ENCODE data around the gene GRIA4.

Gene GRIA4

DNA sequence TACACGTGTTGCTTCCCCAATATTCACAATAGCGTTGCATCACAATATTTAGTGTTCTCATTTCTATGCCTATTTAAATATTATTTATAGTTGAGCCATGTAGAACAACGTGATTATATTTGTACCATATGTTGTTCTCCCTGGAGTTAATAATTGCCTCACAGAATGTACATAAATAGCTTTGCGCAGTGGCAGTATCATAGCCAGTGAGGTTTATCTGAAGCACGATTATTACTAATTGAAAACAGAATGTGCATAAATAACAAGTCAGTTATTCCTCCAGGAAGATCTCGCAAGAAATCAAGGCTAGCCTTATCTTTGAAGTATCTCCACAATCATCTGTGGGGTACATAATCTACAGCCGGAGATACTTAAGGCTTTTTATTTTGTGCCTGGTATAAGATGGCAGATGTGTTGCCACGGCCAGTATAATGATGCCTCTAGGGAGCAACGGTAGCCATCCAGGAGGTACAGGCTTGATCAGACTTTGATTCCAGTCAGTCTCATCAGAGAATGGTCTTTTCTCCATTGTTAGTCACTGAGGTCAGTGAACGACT lies 214.7 kb downstream of the GRIA4 start:
- Histone ChIP-seq H3K4me3 (ENCODE audit: insufficient read depth in 1 of 2, low read depth in 1 of 2, low read length in 2 of 2) (no peak overlapping the region), H3K18ac (ENCODE audit: low read depth in 1 of 2, low read length in 2 of 2) (no peak overlapping the region), H3K23ac (ENCODE audit: low read length in 2 of 2) (no peak overlapping the region), H2AFZ (ENCODE audit: low read depth, low read length) (no peak overlapping the region), H4K91ac (ENCODE audit: low read length) (no peak overlapping the region), H3K4me2 (ENCODE audit: low read length, poor library complexity, severe bottlenecking) (no peak overlapping the region), H3K9me3 (ENCODE audit: control insufficient read depth, low read length) (no peaks in the 10 kb centered on the region), H3K36me3 (ENCODE audit: control insufficient read depth in 1 of 2, insufficient read depth in 2 of 2, low read depth in 1 of 2, low read length in 2 of 2) (no peaks in the 10 kb centered on the region), H3K9ac (ENCODE audit: low read length) (no peak overlapping the region), H3K27me3 (ENCODE audit: control insufficient read depth in 1 of 2, insufficient read depth in 1 of 2, low read length in 2 of 2) (no peaks in the 10 kb centered on the region), H3K27ac (ENCODE audit: low read length, poor library complexity, severe bottlenecking) (no peak overlapping the region), H2BK5ac (ENCODE audit: low read depth, low read length, poor library complexity, severe bottlenecking) (no peak overlapping the region), H2BK15ac (ENCODE audit: low read depth, poor library complexity, severe bottlenecking) (no peak overlapping the region), H2BK120ac (ENCODE audit: low read depth, low read length) (no peak overlapping the region), H3K4ac (ENCODE audit: low read depth in 1 of 2, low read length in 2 of 2) (no peak overlapping the region), H3K14ac (ENCODE audit: low read length in 2 of 2) (no peak overlapping the region), H3K4me1 (ENCODE audit: control insufficient read depth, insufficient read depth, low read depth, low read length) (no peaks in the 10 kb centered on the region), H2BK12ac (ENCODE audit: low read length in 2 of 2) (no peak overlapping the region), H3K79me1 (replicated peaks; ENCODE audit: low read length, poor library complexity, severe bottlenecking) (no peaks in the 10 kb centered on the region), H4K8ac (ENCODE audit: low read length) (no peak overlapping the region), H2AK5ac (ENCODE audit: low read length, severe bottlenecking) (no peak overlapping the region)
- 94% methylated on average over 8 of the region's 10 CpGs for WGBS
- DNase-seq, result no peak

DNA sequence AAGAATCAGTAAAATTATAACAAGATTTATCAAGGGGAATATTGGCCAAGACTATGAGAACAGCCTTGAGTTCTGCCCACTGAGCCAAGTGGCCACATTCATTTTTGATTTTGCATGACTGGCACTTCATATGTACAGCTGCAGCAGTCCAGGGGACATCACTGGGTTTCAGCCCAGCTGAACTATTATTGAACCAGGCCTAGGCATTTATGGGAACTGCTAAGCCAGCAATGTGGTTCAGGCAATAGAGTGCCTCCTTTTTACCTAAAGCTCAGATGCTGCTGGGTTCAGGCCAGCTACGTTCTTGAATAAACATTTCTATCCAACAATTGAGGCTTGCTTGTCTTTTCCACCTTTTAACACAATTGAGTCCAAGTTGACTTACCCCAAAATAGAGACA lies 215.3 kb downstream of the GRIA4 start:
- H2BK5ac ChIP-seq (ENCODE audit: low read depth, low read length, poor library complexity, severe bottlenecking), result no peak overlapping the region
- H3K36me3 ChIP-seq (ENCODE audit: control insufficient read depth in 1 of 2, insufficient read depth in 2 of 2, low read depth in 1 of 2, low read length in 2 of 2), result no peaks in the 10 kb centered on the region
- H2AFZ ChIP-seq (ENCODE audit: low read depth, low read length), result no peak overlapping the region
- no peak overlapping the region for H3K4me2 ChIP-seq (ENCODE audit: low read length, poor library complexity, severe bottlenecking)
- DNase-seq, result no peak
- H2AK5ac ChIP-seq (ENCODE audit: low read length, severe bottlenecking), result no peak overlapping the region
- H3K18ac ChIP-seq (ENCODE audit: low read depth in 1 of 2, low read length in 2 of 2), result no peak overlapping the region
- H2BK120ac ChIP-seq (ENCODE audit: low read depth, low read length), result no peak overlapping the region
- no peak overlapping the region for H3K14ac ChIP-seq (ENCODE audit: low read length in 2 of 2)
- no peak overlapping the region for H3K27ac ChIP-seq (ENCODE audit: low read length, poor library complexity, severe bottlenecking)
- no peaks in the 10 kb centered on the region for H3K9me3 ChIP-seq (ENCODE audit: control insufficient read depth, low read length)
- H3K4me1 ChIP-seq (ENCODE audit: control insufficient read depth, insufficient read depth, low read depth, low read length), result no peaks in the 10 kb centered on the region
- 97% methylated on average over 1 of the region's 1 CpG for WGBS
- no peak overlapping the region for H3K23ac ChIP-seq (ENCODE audit: low read length in 2 of 2)
- no peak overlapping the region for H3K4me3 ChIP-seq (ENCODE audit: insufficient read depth in 1 of 2, low read depth in 1 of 2, low read length in 2 of 2)
- H4K91ac ChIP-seq (ENCODE audit: low read length), result no peak overlapping the region
- no peaks in the 10 kb centered on the region for H3K79me1 ChIP-seq (replicated peaks; ENCODE audit: low read length, poor library complexity, severe bottlenecking)
- H2BK12ac ChIP-seq (ENCODE audit: low read length in 2 of 2), result no peak overlapping the region
- no peaks in the 10 kb centered on the region for H3K27me3 ChIP-seq (ENCODE audit: control insufficient read depth in 1 of 2, insufficient read depth in 1 of 2, low read length in 2 of 2)
- no peak overlapping the region for H3K4ac ChIP-seq (ENCODE audit: low read depth in 1 of 2, low read length in 2 of 2)
- no peak overlapping the region for H3K9ac ChIP-seq (ENCODE audit: low read length)
- H4K8ac ChIP-seq (ENCODE audit: low read length), result no peak overlapping the region
- H2BK15ac ChIP-seq (ENCODE audit: low read depth, poor library complexity, severe bottlenecking), result no peak overlapping the region

DNA sequence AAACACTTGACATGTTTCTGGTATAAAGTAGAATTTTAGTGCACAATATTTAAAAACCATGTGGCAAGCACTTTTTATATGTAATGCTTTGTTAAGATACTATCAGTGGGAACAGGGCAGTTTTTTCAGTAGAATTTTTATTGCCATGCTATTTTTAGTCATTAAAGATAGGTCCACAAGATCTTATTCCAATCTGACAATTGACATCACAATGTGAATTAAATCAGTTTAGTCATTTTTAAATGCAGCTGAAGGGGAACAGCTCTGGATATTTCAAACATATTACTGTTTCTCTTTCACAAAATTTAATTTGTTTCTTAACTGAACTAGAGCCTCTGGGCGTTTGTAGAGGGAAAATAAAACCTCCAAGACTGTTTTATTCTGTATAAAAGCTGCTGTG lies 218.0 kb downstream of the GRIA4 start:
- Histone ChIP-seq H3K23ac (ENCODE audit: low read length in 2 of 2) (no peak overlapping the region), H2BK15ac (ENCODE audit: low read depth, poor library complexity, severe bottlenecking) (no peak overlapping the region), H3K4me3 (ENCODE audit: insufficient read depth in 1 of 2, low read depth in 1 of 2, low read length in 2 of 2) (no peak overlapping the region), H2AK5ac (ENCODE audit: low read length, severe bottlenecking) (no peak overlapping the region), H3K27me3 (ENCODE audit: control insufficient read depth in 1 of 2, insufficient read depth in 1 of 2, low read length in 2 of 2) (no peaks in the 10 kb centered on the region), H3K18ac (ENCODE audit: low read depth in 1 of 2, low read length in 2 of 2) (no peak overlapping the region), H3K36me3 (ENCODE audit: control insufficient read depth in 1 of 2, insufficient read depth in 2 of 2, low read depth in 1 of 2, low read length in 2 of 2) (no peaks in the 10 kb centered on the region), H3K9ac (ENCODE audit: low read length) (no peak overlapping the region), H2BK120ac (ENCODE audit: low read depth, low read length) (no peak overlapping the region), H3K4me2 (ENCODE audit: low read length, poor library complexity, severe bottlenecking) (no peak overlapping the region), H3K9me3 (ENCODE audit: control insufficient read depth, low read length) (no peaks in the 10 kb centered on the region), H2BK12ac (ENCODE audit: low read length in 2 of 2) (no peak overlapping the region), H3K27ac (ENCODE audit: low read length, poor library complexity, severe bottlenecking) (no peak overlapping the region), H2AFZ (ENCODE audit: low read depth, low read length) (no peak overlapping the region), H3K14ac (ENCODE audit: low read length in 2 of 2) (no peak overlapping the region), H4K8ac (ENCODE audit: low read length) (no peak overlapping the region), H3K79me1 (replicated peaks; ENCODE audit: low read length, poor library complexity, severe bottlenecking) (no peaks in the 10 kb centered on the region), H4K91ac (ENCODE audit: low read length) (no peak overlapping the region), H2BK5ac (ENCODE audit: low read depth, low read length, poor library complexity, severe bottlenecking) (no peak overlapping the region), H3K4me1 (ENCODE audit: control insufficient read depth, insufficient read depth, low read depth, low read length) (no peaks in the 10 kb centered on the region), H3K4ac (ENCODE audit: low read depth in 1 of 2, low read length in 2 of 2) (no peak overlapping the region)
- no CpG with 5 or more reads among the region's 1 CpG for WGBS
- no peak for DNase-seq

DNA sequence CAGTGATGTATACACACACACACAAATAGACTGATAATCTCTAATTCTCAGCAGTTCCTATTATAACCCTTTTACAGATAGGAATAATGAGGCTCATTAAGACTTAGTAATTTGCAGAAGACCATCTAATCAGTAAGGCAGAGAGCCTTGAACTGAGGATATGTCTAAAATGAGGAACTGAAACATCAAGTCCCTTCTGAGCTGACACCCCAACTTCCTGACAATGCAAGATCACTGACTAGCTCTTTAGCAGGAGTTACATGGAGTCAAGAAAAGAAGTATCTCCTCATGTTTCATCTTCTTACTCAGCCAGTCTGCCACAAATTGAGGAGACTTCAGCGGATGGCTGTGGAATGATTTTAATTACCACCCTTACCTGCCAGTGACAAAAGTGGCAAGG lies 219.2 kb downstream of the GRIA4 start:
- H2BK120ac ChIP-seq (ENCODE audit: low read depth, low read length), result no peak overlapping the region
- H3K4ac ChIP-seq (ENCODE audit: low read depth in 1 of 2, low read length in 2 of 2), result no peak overlapping the region
- H3K4me2 ChIP-seq (ENCODE audit: low read length, poor library complexity, severe bottlenecking), result no peak overlapping the region
- no peak overlapping the region for H2BK15ac ChIP-seq (ENCODE audit: low read depth, poor library complexity, severe bottlenecking)
- H3K36me3 ChIP-seq (ENCODE audit: control insufficient read depth in 1 of 2, insufficient read depth in 2 of 2, low read depth in 1 of 2, low read length in 2 of 2), result no peaks in the 10 kb centered on the region
- H4K8ac ChIP-seq (ENCODE audit: low read length), result no peak overlapping the region
- H3K9ac ChIP-seq (ENCODE audit: low read length), result no peak overlapping the region
- H2AK5ac ChIP-seq (ENCODE audit: low read length, severe bottlenecking), result no peak overlapping the region
- no peak overlapping the region for H3K27ac ChIP-seq (ENCODE audit: low read length, poor library complexity, severe bottlenecking)
- no peak overlapping the region for H3K14ac ChIP-seq (ENCODE audit: low read length in 2 of 2)
- no peaks in the 10 kb centered on the region for H3K79me1 ChIP-seq (replicated peaks; ENCODE audit: low read length, poor library complexity, severe bottlenecking)
- no peak overlapping the region for H2AFZ ChIP-seq (ENCODE audit: low read depth, low read length)
- H2BK5ac ChIP-seq (ENCODE audit: low read depth, low read length, poor library complexity, severe bottlenecking), result no peak overlapping the region
- H3K4me1 ChIP-seq (ENCODE audit: control insufficient read depth, insufficient read depth, low read depth, low read length), result no peaks in the 10 kb centered on the region
- H3K18ac ChIP-seq (ENCODE audit: low read depth in 1 of 2, low read length in 2 of 2), result no peak overlapping the region
- H2BK12ac ChIP-seq (ENCODE audit: low read length in 2 of 2), result no peak overlapping the region
- H3K27me3 ChIP-seq (ENCODE audit: control insufficient read depth in 1 of 2, insufficient read depth in 1 of 2, low read length in 2 of 2), result no peaks in the 10 kb centered on the region
- no peak overlapping the region for H3K4me3 ChIP-seq (ENCODE audit: insufficient read depth in 1 of 2, low read depth in 1 of 2, low read length in 2 of 2)
- no peak overlapping the region for H3K23ac ChIP-seq (ENCODE audit: low read length in 2 of 2)
- no peak for DNase-seq
- no peak overlapping the region for H4K91ac ChIP-seq (ENCODE audit: low read length)
- H3K9me3 ChIP-seq (ENCODE audit: control insufficient read depth, low read length), result no peaks in the 10 kb centered on the region
- WGBS, result no CpG with 5 or more reads among the region's 1 CpG
